Ascending aorta (tissue), 2 donors: ENCODE measurements around the gene GAS2L1. TPM values are rescaled to one million over a fixed set of nuclear protein-coding genes. Genes with fewer than 3 reads are reported as not detected.

ENCODE experiments used
- DNase-seq, 2 donors: peaks; one replicate each; pipeline ENCODE4 v3.0.0-alpha.2; 2019; ENCODE audit warnings: low spot score in 2 of 2
- H3K27ac ChIP-seq, 2 donors: fragments of 200-600 bp; sonication (generic); one replicate each; pipeline ENCODE4 v1.5.1; 2016 to 2017; ENCODE audit warnings: mild to moderate bottlenecking in 1 of 2
- H3K27me3 ChIP-seq: fragments of 200-600 bp; sonication (generic); one replicate; pipeline ENCODE4 v1.5.1; 2017
- H3K36me3 ChIP-seq, 2 donors: fragments of 200-600 bp; sonication (generic); one replicate each; pipeline ENCODE4 v1.5.1; 2016
- H3K4me1 ChIP-seq, 2 donors: fragments of 200-600 bp; sonication (generic); one replicate each; pipeline ENCODE4 v1.5.1; 2016 to 2017; ENCODE audit warnings: mild to moderate bottlenecking in 1 of 2
- H3K4me3 ChIP-seq, 2 donors: fragments of 200-600 bp; sonication (generic); one replicate each; pipeline ENCODE4 v1.5.1; 2016 to 2017; ENCODE audit warnings: mild to moderate bottlenecking in 1 of 2
- H3K9me3 ChIP-seq, 2 donors: fragments of 200-600 bp; sonication (generic); one replicate each; pipeline ENCODE4 v1.5.1; 2016
- intact Hi-C: fragments of 100-400 bp; cut with DNase I; formaldehyde crosslinking; loops from one replicate; pipeline ENCODE4 v1.15.1; 2023
- total RNA-seq: library from RNA; depleted of rRNA; stranded (reverse); fragments of >200 nt; gene quantifications from one replicate; pipeline ENCODE4 v1.1.0, GENCODE V29; 2016
- TF ChIP-seq, protein P1 (sequence below), 3 experiments: fragments of 200-600 bp in 2 of 3; fragments of 450-650 bp in 1 of 3; sonication (generic) in 2 of 3; IDR thresholded peaks; one replicate each; pipeline ENCODE4 v1.5.1; 2016 to 2019; ENCODE audit warnings: antibody characterized with exemption in 3 of 3, mild to moderate bottlenecking in 1 of 3, moderate library complexity in 1 of 3

The GAS2L1 gene
- total RNA-seq, 1 donor from 2014 or later: 99.3 TPM

DNA sequence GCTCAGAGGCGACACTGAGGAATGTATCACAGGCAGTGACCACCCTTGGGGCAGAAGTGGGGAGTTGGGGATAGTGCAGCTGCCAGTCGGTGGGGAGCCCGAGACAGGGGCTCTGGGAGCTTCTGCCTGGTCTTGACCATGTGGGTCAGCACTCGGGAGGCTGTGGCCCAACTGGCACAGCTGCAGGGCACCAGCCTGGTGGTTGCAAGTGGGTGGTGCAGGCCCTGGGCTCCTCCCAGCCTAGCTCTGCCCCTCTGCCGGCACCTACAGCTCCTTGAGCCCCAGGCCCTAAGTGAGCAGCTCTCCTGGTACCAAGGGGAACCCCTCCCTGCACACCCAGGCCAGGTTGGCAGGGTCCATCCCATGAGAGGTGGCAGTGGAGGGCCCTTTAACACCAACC lies 21.6 kb downstream of the GAS2L1 start:
- Histone ChIP-seq H3K27ac (no peak overlapping the region), H3K4me1 (no peaks in the 10 kb centered on the region), H3K27me3 (no peaks in the 10 kb centered on the region), H3K36me3 (peaks cover 28 to 61% of the 10 kb centered on the region in 2 donors), H3K4me3 (no peak overlapping the region), H3K9me3 (no peaks in the 10 kb centered on the region)
- DNase-seq: no peak
- TF ChIP-seq, protein P1, sequence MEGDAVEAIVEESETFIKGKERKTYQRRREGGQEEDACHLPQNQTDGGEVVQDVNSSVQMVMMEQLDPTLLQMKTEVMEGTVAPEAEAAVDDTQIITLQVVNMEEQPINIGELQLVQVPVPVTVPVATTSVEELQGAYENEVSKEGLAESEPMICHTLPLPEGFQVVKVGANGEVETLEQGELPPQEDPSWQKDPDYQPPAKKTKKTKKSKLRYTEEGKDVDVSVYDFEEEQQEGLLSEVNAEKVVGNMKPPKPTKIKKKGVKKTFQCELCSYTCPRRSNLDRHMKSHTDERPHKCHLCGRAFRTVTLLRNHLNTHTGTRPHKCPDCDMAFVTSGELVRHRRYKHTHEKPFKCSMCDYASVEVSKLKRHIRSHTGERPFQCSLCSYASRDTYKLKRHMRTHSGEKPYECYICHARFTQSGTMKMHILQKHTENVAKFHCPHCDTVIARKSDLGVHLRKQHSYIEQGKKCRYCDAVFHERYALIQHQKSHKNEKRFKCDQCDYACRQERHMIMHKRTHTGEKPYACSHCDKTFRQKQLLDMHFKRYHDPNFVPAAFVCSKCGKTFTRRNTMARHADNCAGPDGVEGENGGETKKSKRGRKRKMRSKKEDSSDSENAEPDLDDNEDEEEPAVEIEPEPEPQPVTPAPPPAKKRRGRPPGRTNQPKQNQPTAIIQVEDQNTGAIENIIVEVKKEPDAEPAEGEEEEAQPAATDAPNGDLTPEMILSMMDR (IDR thresholded peaks at IDR 0.05): no peak
- intact Hi-C loops: no loop called here

DNA sequence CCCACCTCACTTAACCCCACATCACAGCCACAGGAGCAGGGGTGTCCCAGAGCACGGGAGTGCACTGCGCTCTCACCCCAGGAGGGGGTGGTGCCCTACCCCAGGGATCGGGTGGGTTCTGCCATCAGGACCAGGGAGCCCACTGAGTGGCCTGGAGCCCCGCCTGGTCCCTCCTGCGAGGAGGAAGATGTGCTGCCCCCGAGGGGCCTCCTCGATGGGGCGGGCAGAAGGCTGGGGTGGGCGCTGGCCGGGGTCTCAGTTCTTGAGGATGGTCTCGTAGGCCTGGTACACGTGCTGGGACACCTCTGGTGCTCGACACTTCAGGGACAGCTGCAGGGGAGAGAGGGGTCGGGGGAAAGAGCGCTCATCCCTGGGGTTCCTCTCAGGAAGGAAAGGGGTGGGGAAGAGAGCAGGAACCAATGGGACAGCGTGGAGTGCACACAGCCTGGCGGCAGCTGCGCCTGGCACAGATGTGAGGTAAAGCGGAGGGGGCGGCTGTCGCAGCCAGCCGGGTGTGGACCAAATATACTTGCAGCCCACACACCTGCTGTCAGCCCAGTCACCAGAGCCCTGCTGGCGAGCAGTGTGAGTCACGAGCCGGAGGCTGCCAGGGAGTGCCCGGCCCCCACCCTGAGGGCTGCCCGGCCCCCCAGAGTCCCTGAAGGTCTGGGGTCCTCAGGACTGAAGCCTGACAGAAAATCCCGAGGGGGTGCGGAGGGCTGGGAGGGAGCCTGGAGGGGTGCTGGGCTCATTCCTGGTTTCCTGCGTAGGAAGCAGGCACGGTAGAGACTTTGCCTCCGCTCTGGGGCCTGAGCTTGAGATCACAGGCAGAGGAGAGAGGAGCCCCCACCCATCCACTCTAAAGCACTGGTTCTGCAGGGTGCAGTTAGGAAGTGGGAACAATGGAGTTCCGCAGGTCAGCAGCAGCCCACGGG lies 22.4 kb downstream of the GAS2L1 start:
- no peaks in the 10 kb centered on the region for H3K9me3 ChIP-seq
- peaks cover 36 to 67% of the 10 kb centered on the region in 2 donors for H3K36me3 ChIP-seq
- no peak overlapping the region for H3K4me3 ChIP-seq
- intact Hi-C loops: no loop called here
- TF ChIP-seq, protein P1 (IDR thresholded peaks at IDR 0.05): no peak
- no peaks in the 10 kb centered on the region for H3K27me3 ChIP-seq
- DNase-seq: no peak
- no peaks in the 10 kb centered on the region for H3K4me1 ChIP-seq
- no peak overlapping the region for H3K27ac ChIP-seq

DNA sequence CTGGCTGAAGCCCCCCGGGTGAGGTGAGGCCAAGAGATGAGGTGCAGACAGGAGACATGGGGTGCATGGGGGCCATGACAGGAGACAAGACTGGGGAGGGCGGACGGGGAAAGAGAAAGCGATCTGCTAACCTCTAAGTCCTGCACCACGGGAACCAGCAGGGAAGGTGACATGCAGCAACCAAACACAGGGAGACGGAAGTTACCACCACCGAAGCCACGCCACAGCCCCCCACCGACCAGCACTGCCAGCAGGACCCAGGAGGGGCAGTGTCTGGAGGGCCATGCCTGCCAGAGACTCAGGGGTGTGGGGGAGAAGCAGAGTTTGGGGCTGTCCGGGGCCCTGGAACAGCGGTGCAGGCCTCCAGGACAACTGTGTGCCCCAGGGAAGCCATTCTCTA lies 23.1 kb downstream of the GAS2L1 start:
- no peak for DNase-seq
- Histone ChIP-seq H3K9me3 (no peaks in the 10 kb centered on the region), H3K27ac (no peak overlapping the region), H3K36me3 (peaks cover 43 to 74% of the 10 kb centered on the region in 2 donors), H3K4me1 (no peaks in the 10 kb centered on the region), H3K27me3 (no peaks in the 10 kb centered on the region), H3K4me3 (no peak overlapping the region)
- TF ChIP-seq, protein P1 (IDR thresholded peaks at IDR 0.05): no peak
- intact Hi-C loops: no loop called here

DNA sequence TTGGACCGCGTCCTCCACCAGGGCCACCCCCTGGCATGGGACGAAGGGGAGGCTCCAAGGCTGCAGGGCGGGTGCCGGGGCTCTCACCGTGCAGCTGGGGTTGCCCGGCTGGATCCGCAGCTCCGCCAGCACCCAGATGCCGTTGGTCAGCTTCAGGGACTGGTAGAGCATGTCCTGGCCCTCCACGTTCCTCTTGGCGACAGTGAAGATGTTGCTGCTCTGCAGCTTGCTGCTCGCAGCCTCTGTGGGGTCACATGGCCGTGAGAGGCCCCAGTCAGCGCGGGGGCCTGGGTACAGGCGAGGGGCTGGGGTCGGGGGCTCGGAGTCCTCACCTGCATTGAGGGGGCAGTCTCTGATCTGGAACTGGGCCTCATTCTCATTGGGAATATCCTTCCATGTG lies 23.8 kb downstream of the GAS2L1 start:
- DNase-seq: no peak
- intact Hi-C loops: no loop called here
- Histone ChIP-seq H3K9me3 (no peaks in the 10 kb centered on the region), H3K27me3 (no peaks in the 10 kb centered on the region), H3K27ac (no peak overlapping the region), H3K4me1 (no peaks in the 10 kb centered on the region), H3K36me3 (peaks cover 50 to 80% of the 10 kb centered on the region in 2 donors), H3K4me3 (no peak overlapping the region)
- TF ChIP-seq, protein P1 (IDR thresholded peaks at IDR 0.05): no peak

DNA sequence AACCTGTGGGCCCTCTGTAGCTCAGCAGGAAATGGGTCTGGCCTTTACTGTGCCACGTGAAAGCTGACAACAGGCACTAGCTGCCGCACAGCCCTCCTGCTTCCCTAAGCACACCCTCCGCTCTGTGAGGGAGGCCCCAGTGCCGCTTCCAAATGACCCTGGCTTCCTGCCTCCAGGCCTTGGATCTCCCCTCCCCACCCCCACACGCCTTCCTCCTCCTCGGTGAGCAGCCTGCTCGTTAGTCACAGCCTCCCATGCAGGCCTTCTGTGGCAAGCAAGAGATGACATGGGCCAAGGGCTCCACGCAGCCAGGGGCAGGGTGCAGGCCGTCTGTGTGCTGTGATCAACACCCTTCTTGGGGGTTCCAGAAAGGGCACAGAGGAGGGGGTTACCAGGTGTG lies 24.3 kb downstream of the GAS2L1 start:
- TF ChIP-seq, protein P1 (IDR thresholded peaks at IDR 0.05): no peak
- intact Hi-C loops: no loop called here
- DNase-seq: no peak
- peaks cover 50 to 85% of the 10 kb centered on the region in 2 donors for H3K36me3 ChIP-seq
- no peaks in the 10 kb centered on the region for H3K4me1 ChIP-seq
- H3K27ac ChIP-seq: no peak overlapping the region
- H3K27me3 ChIP-seq: no peaks in the 10 kb centered on the region
- no peak overlapping the region for H3K4me3 ChIP-seq
- H3K9me3 ChIP-seq: no peaks in the 10 kb centered on the region
